ENCODE data around the gene TMEM108.

- no peak for TF ChIP-seq CTCF (conservative IDR thresholded peaks at IDR 0.05 in 1 of 2, IDR thresholded peaks at IDR 0.05 in 1 of 2; ENCODE audit: low read depth in 1 of 2, low read length in 2 of 2)
- TF ChIP-seq EZH2 (IDR thresholded peaks at IDR 0.05; ENCODE audit: low read length, missing control alignments) = no peak
These were observed 361.9 kb downstream of the TMEM108 start, which contains the start of gene BFSP2 for GRCh38 chr3:133400006-133400515.
